HEK293 (cell line): ENCODE data around the gene ZNF790.

ENCODE experiments used
- CTCF ChIA-PET: fragments of 350-600 bp; formaldehyde crosslinking; extraction: SDS; loops from one replicate; lab custom pipeline; 2021; ENCODE audit warnings: antibody characterized with exemption; lab: Yijun Ruan, JAX
- POLR2A ChIA-PET: fragments of 300-600 bp; formaldehyde crosslinking; extraction: SDS; loops from one replicate; lab custom pipeline; 2020; ENCODE audit warnings: antibody characterized with exemption, inconsistent platforms; lab: Yijun Ruan, JAX
- H3K27ac ChIP-seq: fragments of 200-500 bp; sonication (Bioruptor generic); 2 replicates; pipeline ENCODE4 v1.5.1; 2014; ENCODE audit warnings: low read depth, low read length, control low read depth, inconsistent platforms; ENCODE audit errors: extremely low read depth
- H3K36me3 ChIP-seq, 2 experiments: fragments of 200-500 bp in 1 of 2; sonication (Bioruptor generic) in 1 of 2; 1 replicate in 1 of 2; 2 replicates in 1 of 2; pipeline ENCODE4 v1.5.1; 2014 to 2017; ENCODE audit warnings: inconsistent platforms in 2 of 2, low read length in 2 of 2; ENCODE audit not compliant: control insufficient read depth in 2 of 2, insufficient read depth in 1 of 2
- H3K4me1 ChIP-seq: fragments of 200-500 bp; sonication (Bioruptor generic); 2 replicates; pipeline ENCODE4 v1.5.1; 2014; ENCODE audit warnings: mild to moderate bottlenecking, low read length, inconsistent platforms; ENCODE audit not compliant: control insufficient read depth, insufficient read depth
- H3K4me3 ChIP-seq: 2 replicates; pipeline ENCODE4 v1.5.1; 2011; ENCODE audit warnings: low read depth, mild to moderate bottlenecking, control low read depth, low read length, moderate library complexity
- H3K9me3 ChIP-seq: fragments of 200-500 bp; sonication (Bioruptor generic); 2 replicates; pipeline ENCODE4 v1.5.1; 2014; ENCODE audit warnings: low read depth, low read length, inconsistent platforms; ENCODE audit not compliant: control insufficient read depth, insufficient read depth
- EGR2 ChIP-seq: fragments of 450-650 bp; formaldehyde crosslinking; IDR thresholded peaks from 2 replicates; pipeline ENCODE4 v1.5.1; 2016; ENCODE audit warnings: low read depth, missing biosample characterization, missing genetic modification characterization
- GLIS1 ChIP-seq: fragments of 450-650 bp; formaldehyde crosslinking; IDR thresholded peaks from 2 replicates; pipeline ENCODE4 v1.5.1; 2016; ENCODE audit warnings: missing biosample characterization, missing genetic modification characterization
- MZF1 ChIP-seq: fragments of 450-650 bp; formaldehyde crosslinking; IDR thresholded peaks from 2 replicates; pipeline ENCODE4 v1.5.1; 2017; ENCODE audit warnings: missing biosample characterization, missing genetic modification characterization, borderline replicate concordance
- SP3 ChIP-seq: fragments of 450-650 bp; formaldehyde crosslinking; IDR thresholded peaks from 2 replicates; pipeline ENCODE4 v1.5.1; 2016; ENCODE audit warnings: missing biosample characterization, missing genetic modification characterization
- YY1 ChIP-seq: fragments of 450-650 bp; formaldehyde crosslinking; IDR thresholded peaks from 2 replicates; pipeline ENCODE4 v1.5.1; 2018; ENCODE audit warnings: missing biosample characterization, missing genetic modification characterization
- ZBTB21 ChIP-seq: fragments of 450-650 bp; formaldehyde crosslinking; IDR thresholded peaks from 2 replicates; pipeline ENCODE4 v1.5.1; 2017; ENCODE audit warnings: missing biosample characterization, missing genetic modification characterization
- ZFHX2 ChIP-seq: fragments of 450-650 bp; formaldehyde crosslinking; conservative IDR thresholded peaks from 2 replicates; pipeline ENCODE4 v1.5.1; 2016; ENCODE audit warnings: missing biosample characterization, missing genetic modification characterization
- ZFP3 ChIP-seq: fragments of 450-650 bp; formaldehyde crosslinking; IDR thresholded peaks from 2 replicates; pipeline ENCODE4 v1.5.1; 2016; ENCODE audit warnings: low read depth, missing biosample characterization, missing genetic modification characterization
- ZNF138 ChIP-seq: fragments of 450-650 bp; formaldehyde crosslinking; IDR thresholded peaks from 2 replicates; pipeline ENCODE4 v1.5.1; 2016; ENCODE audit warnings: missing biosample characterization, missing genetic modification characterization, borderline replicate concordance
- ZNF223 ChIP-seq: fragments of 450-650 bp; formaldehyde crosslinking; IDR thresholded peaks from 2 replicates; pipeline ENCODE4 v1.5.1; 2016; ENCODE audit warnings: missing biosample characterization, missing genetic modification characterization
- ZNF239 ChIP-seq: fragments of 450-650 bp; formaldehyde crosslinking; IDR thresholded peaks from 2 replicates; pipeline ENCODE4 v1.5.1; 2016; ENCODE audit warnings: missing biosample characterization, missing genetic modification characterization
- ZNF248 ChIP-seq: fragments of 450-650 bp; formaldehyde crosslinking; IDR thresholded peaks from 2 replicates; pipeline ENCODE4 v1.5.1; 2017; ENCODE audit warnings: missing biosample characterization, missing genetic modification characterization
- ZNF292 ChIP-seq: fragments of 450-650 bp; formaldehyde crosslinking; IDR thresholded peaks from 2 replicates; pipeline ENCODE4 v1.5.1; 2016; ENCODE audit warnings: low read depth, missing biosample characterization, missing genetic modification characterization, borderline replicate concordance
- ZNF426 ChIP-seq: fragments of 450-650 bp; formaldehyde crosslinking; IDR thresholded peaks from 2 replicates; pipeline ENCODE4 v1.5.1; 2017; ENCODE audit warnings: missing biosample characterization, missing genetic modification characterization, mild to moderate bottlenecking, inconsistent platforms, moderate library complexity
- ZNF677 ChIP-seq: fragments of 450-650 bp; IDR thresholded peaks from 2 replicates; pipeline ENCODE4 v1.5.0; 2018; ENCODE audit warnings: missing biosample characterization, mild to moderate bottlenecking, missing genetic modification characterization, moderate library complexity
- ZNF792 ChIP-seq: fragments of 450-650 bp; formaldehyde crosslinking; IDR thresholded peaks from 2 replicates; pipeline ENCODE4 v1.5.1; 2016; ENCODE audit warnings: missing biosample characterization, missing genetic modification characterization
- TF ChIP-seq, protein P1 (sequence below): fragments of 450-650 bp; formaldehyde crosslinking; IDR thresholded peaks from 2 replicates; pipeline ENCODE4 v1.5.1; 2017; ENCODE audit warnings: missing biosample characterization, missing genetic modification characterization
- TF ChIP-seq, protein P2 (sequence below): fragments of 450-650 bp; formaldehyde crosslinking; IDR thresholded peaks from 2 replicates; pipeline ENCODE4 v1.5.1; 2016; ENCODE audit warnings: missing biosample characterization, missing genetic modification characterization
- TF ChIP-seq, protein P3 (sequence below): fragments of 450-650 bp; formaldehyde crosslinking; IDR thresholded peaks from 2 replicates; pipeline ENCODE4 v1.5.1; 2016; ENCODE audit warnings: missing biosample characterization, missing genetic modification characterization
- TF ChIP-seq, protein P4 (sequence below): fragments of 450-650 bp; formaldehyde crosslinking; optimal IDR thresholded peaks from 2 replicates; pipeline ENCODE3; 2016; ENCODE audit warnings: missing biosample characterization, mild to moderate bottlenecking, missing genetic modification characterization
- TF ChIP-seq, protein P5 (sequence below): fragments of 450-650 bp; formaldehyde crosslinking; IDR thresholded peaks from 2 replicates; pipeline ENCODE4 v1.5.1; 2016; ENCODE audit warnings: missing biosample characterization, missing genetic modification characterization

Gene ZNF790

DNA sequence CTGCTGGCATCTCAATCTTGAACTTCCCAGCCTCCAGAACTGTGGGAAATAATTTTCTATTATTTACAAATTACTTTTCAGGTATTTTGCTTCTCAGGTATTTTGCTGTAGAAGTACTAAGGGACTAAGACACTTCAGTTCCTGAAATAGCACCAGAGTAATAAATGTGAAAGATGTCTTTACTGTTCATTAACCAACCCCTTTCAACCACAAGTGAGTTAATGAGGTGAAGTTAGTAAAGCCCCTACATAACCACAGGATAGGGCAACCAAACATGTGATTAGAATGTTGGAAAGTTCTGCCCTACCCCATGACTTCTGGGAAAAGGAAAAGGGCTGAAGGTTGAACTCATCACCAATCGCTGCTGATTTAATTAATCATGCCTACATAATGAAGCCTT, 9.8 kb upstream of the ZNF790 start:
- ChIA-PET POLR2A (interaction anchor here (3.8 kb wide), 1 partner anchor 9 kb away, joined by 122 read pairs; the partner anchor contains the start of gene ZNF790), CTCF (no interaction called here)
- H3K4me3 ChIP-seq: no peak overlapping the region
- no peak overlapping the region for H3K27ac ChIP-seq
- TF ChIP-seq SP3 (tag by site-specific recombination) (no peak), ZNF223 (tag by site-specific recombination) (no peak), ZFP3 (tag by site-specific recombination) (no peak), ZNF426 (no peak), ZNF239 (tag by site-specific recombination) (no peak), ZNF292 (no peak), GLIS1 (tag by site-specific recombination) (no peak), MZF1 (tag by site-specific recombination) (no peak), ZNF792 (no peak), ZNF138 (tag by site-specific recombination) (no peak), ZBTB21 (tag by site-specific recombination) (no peak)
- TF ChIP-seq, protein P1, sequence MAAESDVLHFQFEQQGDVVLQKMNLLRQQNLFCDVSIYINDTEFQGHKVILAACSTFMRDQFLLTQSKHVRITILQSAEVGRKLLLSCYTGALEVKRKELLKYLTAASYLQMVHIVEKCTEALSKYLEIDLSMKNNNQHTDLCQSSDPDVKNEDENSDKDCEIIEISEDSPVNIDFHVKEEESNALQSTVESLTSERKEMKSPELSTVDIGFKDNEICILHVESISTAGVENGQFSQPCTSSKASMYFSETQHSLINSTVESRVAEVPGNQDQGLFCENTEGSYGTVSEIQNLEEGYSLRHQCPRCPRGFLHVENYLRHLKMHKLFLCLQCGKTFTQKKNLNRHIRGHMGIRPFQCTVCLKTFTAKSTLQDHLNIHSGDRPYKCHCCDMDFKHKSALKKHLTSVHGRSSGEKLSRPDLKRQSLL: no peak
- TF ChIP-seq, protein P2, sequence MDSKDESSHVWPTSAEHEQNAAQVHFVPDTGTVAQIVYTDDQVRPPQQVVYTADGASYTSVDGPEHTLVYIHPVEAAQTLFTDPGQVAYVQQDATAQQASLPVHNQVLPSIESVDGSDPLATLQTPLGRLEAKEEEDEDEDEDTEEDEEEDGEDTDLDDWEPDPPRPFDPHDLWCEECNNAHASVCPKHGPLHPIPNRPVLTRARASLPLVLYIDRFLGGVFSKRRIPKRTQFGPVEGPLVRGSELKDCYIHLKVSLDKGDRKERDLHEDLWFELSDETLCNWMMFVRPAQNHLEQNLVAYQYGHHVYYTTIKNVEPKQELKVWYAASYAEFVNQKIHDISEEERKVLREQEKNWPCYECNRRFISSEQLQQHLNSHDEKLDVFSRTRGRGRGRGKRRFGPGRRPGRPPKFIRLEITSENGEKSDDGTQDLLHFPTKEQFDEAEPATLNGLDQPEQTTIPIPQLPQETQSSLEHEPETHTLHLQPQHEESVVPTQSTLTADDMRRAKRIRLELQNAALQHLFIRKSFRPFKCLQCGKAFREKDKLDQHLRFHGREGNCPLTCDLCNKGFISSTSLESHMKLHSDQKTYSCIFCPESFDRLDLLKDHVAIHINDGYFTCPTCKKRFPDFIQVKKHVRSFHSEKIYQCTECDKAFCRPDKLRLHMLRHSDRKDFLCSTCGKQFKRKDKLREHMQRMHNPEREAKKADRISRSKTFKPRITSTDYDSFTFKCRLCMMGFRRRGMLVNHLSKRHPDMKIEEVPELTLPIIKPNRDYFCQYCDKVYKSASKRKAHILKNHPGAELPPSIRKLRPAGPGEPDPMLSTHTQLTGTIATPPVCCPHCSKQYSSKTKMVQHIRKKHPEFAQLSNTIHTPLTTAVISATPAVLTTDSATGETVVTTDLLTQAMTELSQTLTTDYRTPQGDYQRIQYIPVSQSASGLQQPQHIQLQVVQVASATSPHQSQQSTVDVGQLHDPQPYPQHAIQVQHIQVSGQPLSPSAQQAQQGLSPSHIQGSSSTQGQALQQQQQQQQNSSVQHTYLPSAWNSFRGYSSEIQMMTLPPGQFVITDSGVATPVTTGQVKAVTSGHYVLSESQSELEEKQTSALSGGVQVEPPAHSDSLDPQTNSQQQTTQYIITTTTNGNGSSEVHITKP (tag by site-specific recombination): no peak
- TF ChIP-seq, protein P3, sequence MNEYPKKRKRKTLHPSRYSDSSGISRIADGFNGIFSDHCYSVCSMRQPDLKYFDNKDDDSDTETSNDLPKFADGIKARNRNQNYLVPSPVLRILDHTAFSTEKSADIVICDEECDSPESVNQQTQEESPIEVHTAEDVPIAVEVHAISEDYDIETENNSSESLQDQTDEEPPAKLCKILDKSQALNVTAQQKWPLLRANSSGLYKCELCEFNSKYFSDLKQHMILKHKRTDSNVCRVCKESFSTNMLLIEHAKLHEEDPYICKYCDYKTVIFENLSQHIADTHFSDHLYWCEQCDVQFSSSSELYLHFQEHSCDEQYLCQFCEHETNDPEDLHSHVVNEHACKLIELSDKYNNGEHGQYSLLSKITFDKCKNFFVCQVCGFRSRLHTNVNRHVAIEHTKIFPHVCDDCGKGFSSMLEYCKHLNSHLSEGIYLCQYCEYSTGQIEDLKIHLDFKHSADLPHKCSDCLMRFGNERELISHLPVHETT (tag by site-specific recombination): no peak
- TF ChIP-seq, protein P4, sequence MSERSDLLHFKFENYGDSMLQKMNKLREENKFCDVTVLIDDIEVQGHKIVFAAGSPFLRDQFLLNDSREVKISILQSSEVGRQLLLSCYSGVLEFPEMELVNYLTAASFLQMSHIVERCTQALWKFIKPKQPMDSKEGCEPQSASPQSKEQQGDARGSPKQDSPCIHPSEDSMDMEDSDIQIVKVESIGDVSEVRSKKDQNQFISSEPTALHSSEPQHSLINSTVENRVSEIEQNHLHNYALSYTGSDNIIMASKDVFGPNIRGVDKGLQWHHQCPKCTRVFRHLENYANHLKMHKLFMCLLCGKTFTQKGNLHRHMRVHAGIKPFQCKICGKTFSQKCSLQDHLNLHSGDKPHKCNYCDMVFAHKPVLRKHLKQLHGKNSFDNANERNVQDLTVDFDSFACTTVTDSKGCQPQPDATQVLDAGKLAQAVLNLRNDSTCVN (tag by site-specific recombination): no peak
- peaks cover 43 to 58% of the 10 kb centered on the region in 2 experiments for H3K36me3 ChIP-seq
- H3K4me1 ChIP-seq: peaks cover 6% of the 10 kb centered on the region; the same call in 1 of the 2 replicates
- H3K9me3 ChIP-seq: peaks cover 15% of the 10 kb centered on the region

DNA sequence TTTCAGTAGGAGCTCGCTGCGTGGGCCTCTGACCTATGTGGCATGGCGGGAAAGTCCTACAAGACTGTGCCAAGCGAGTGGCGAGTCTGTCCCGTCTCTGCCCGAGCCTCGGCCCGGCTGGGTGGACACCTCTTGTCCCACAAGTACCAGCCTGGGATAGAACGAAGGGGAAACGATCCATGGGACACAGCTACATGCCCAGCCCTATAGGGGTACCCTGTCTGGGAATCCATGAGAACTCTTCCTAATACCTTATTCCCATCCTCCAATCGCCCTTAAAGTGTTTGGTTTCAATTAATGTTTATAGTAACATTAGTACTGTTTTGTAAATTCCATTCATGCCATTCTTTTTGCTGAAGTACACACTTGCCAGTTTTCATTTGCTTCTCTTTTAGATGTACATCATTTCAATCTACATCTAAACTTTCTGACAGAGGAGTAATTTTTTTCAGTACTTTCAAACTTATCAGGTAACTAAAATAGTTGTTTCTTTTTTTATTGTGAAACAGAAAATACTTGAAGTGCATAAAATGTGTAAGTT, 667 bp upstream of the ZNF790 start:
- Histone ChIP-seq H3K4me1 (no peaks in the 10 kb centered on the region), H3K36me3 (peaks cover 52% of the 10 kb centered on the region in 2 experiments), H3K4me3 (peak overlapping the region; percentile 57), H3K27ac (peak overlapping the region; percentile 83), H3K9me3 (peaks cover 7% of the 10 kb centered on the region)
- CTCF ChIA-PET: interaction anchor here (0.8 kb wide), 1 partner anchor 12 kb away, joined by 3 read pairs; the partner anchor contains the start of gene ZNF345
- POLR2A ChIA-PET: interaction anchor here (0.6 to 3.3 kb wide), 8 partner anchors 11 to 756 kb away, joined by 3 to 122 read pairs (median 3); partner anchors contain the start of genes ZNF260, ZNF345, ZNF382 and ZNF383
- TF ChIP-seq ZNF792: peak; percentile 38; the same call in 1 of the 2 replicates
- TF ChIP-seq ZNF677 (tag by site-specific recombination): peak; percentile 90
- TF ChIP-seq, protein P5, sequence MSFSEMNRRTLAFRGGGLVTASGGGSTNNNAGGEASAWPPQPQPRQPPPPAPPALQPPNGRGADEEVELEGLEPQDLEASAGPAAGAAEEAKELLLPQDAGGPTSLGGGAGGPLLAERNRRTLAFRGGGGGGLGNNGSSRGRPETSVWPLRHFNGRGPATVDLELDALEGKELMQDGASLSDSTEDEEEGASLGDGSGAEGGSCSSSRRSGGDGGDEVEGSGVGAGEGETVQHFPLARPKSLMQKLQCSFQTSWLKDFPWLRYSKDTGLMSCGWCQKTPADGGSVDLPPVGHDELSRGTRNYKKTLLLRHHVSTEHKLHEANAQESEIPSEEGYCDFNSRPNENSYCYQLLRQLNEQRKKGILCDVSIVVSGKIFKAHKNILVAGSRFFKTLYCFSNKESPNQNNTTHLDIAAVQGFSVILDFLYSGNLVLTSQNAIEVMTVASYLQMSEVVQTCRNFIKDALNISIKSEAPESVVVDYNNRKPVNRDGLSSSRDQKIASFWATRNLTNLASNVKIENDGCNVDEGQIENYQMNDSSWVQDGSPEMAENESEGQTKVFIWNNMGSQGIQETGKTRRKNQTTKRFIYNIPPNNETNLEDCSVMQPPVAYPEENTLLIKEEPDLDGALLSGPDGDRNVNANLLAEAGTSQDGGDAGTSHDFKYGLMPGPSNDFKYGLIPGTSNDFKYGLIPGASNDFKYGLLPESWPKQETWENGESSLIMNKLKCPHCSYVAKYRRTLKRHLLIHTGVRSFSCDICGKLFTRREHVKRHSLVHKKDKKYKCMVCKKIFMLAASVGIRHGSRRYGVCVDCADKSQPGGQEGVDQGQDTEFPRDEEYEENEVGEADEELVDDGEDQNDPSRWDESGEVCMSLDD (tag by site-specific recombination): peak; percentile 47; the same call in 1 of the 2 replicates
- TF ChIP-seq ZNF248 (tag by site-specific recombination): no peak
- peak; percentile 85 for TF ChIP-seq ZFHX2 (tag by site-specific recombination)
- peak; percentile 66 for TF ChIP-seq GLIS1 (tag by site-specific recombination)
- 0 out of 2 replicates have a peak, but pooled peaks have one; percentile 4 for TF ChIP-seq YY1 (tag by site-specific recombination)
- TF ChIP-seq ZFP3 (tag by site-specific recombination): 0 out of 2 replicates have a peak, but pooled peaks have one; percentile 11
- TF ChIP-seq EGR2 (tag by site-specific recombination): 0 out of 2 replicates have a peak, but pooled peaks have one; percentile 68
